ENCODE results near the gene KAT8.
A peak's percentile ranks its signal among the peaks of the same experiment; 100 is the strongest.
"Not testable (repeated sequence)": the region's sequence is repeated elsewhere in the genome, so short reads cannot be mapped to it uniquely, and the experiment has no call there.

KAT8 gene

DNA sequence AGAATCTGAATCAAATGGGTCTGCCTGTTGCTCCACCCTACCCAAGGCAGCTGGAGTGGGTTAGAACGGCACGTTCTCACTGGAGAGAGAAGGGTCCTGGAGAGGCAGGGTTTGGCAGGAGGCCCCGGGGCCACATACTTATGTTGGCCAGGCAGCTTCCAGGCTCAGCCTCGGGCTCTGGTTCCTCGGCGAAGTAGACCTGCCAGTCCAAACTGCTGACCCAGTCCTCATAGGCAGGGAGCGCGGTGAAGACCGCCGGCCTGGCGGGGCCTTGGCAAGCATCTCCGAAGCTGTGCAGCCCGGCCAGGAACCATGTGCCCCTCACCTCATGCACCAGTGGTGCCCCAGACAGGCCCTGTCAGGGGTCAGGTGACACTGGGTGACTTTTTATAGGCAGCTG lies 33.5 kb upstream of the KAT8 start:
- DNase-seq (ENCODE audit: low spot score): no peak

DNA sequence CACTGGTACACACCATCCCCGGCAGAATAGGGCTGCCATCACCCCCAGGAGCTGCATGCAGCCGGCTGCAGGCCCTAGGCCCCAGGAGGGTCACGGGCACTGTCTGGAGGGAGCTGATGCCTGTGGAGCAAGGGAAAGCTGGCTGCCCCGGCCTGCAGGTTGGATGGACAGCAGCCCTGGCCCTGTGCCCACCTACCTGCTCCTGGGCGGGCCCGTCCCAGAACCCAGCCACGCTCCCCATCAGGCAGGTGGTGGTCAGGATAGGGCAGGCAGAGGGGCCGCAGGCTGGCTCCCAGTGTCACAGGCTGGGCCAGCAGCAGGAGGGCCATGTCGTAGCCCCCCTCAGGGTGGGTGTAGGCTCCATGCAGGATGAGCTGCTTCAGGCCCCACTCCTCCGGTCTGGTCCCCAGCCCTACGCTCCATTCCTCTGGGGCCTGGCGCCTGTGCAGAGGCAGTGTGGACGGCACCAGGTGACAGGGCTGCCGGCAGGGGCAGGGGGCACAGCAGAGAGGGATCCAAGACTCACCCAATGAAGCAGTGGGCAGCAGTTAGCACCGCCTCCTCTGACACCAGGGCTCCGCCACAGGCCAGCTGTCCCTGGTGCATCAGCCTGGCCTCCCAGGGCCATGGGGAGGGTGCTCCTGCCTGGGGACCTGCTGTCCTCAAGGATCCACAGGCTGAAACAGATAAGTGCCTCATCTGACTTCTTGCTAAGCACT lies 32.7 kb upstream of the KAT8 start:
- no peak for DNase-seq (ENCODE audit: low spot score)

DNA sequence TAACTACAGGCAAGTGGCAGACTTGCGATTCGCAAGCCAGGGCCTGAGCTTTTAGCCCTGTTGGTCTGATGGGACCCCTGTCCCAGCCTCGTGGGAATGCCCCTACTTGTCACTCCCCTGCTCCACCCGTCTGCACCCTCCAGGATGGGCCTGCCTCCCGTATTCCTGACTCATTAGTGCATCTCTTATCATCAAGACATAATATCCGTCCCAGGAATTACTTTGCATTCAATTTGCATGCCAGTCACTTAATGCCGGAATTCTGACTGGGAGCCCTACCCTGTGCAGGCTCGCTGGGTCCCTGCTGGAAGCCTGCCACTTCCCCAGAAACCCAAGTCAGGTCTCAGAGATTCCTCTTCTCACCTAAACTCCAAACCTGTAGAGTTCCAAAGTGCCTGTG lies 32.1 kb upstream of the KAT8 start:
- DNase-seq (ENCODE audit: low spot score): no peak

DNA sequence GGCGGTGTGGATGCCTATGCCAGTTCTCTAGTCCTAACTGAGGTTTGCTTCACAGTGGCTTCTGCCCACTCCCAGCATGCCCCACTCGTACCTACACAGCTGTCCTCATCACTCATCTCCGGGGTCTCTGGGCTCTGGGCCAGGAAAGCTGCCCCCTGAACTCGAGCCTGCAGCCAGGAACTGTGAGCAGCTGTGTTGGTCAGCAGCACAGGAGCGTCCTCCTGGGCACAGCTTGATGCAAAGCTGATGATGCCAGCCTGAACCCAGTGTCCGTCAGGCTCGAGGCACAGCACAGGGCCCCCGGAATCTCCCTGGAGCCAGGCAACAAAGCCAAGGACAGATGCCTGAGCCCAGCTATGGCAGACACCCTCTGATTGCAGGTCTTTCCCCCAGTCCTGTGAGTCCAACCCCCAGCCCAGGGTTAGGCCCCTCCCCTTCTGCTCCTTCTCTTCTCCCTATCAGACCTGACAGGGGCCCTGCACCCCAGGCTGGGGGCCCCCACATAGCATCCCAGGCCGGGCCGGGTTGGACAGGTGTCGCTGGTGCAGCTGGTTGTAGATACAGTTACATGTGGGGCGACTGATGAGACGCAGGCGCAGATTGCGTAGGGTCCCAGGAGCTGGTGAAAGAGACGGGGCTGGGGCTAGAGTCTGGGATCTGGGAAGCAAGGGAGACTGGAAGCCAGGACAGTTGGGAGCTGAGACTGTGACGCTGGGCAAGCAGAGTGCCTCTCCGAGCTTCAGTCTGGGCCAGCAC lies 31.4 kb upstream of the KAT8 start:
- no peak for DNase-seq (ENCODE audit: low spot score)

DNA sequence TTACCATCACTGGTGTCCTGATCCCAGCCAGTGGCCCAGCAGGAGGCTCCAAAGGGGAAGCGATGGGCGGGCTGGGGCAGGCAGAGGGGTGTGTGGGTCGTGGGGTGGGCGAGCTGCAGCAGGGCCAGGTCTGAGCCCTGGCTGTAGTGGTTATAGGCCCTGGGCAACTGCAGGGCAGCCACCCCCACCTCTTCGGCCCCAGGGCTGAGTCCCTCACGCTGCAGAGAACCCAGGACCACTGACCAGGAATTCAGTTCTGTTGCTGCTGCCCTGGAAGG lies 30.9 kb upstream of the KAT8 start:
- no peak for DNase-seq (ENCODE audit: low spot score)

DNA sequence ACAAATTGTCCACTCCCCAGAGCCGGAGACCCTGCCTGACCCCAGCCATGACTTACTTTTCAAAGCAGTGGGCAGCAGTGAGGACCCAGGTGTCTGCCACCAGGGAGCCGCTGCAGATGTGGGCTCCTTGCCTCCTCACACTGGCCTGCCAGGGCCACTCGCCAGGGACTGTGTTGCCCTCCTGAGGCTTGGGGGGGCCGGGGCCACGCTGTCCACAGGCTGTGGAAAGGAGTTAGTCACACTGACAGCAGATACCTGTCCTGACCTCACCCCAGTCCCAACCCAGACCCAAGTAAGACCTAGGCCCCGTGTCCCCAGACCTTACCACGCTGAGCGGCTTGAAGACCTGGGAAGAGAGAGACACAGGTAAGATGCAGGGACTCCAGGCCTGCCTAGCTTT lies 30.0 kb upstream of the KAT8 start:
- DNase-seq (ENCODE audit: low spot score): no peak

DNA sequence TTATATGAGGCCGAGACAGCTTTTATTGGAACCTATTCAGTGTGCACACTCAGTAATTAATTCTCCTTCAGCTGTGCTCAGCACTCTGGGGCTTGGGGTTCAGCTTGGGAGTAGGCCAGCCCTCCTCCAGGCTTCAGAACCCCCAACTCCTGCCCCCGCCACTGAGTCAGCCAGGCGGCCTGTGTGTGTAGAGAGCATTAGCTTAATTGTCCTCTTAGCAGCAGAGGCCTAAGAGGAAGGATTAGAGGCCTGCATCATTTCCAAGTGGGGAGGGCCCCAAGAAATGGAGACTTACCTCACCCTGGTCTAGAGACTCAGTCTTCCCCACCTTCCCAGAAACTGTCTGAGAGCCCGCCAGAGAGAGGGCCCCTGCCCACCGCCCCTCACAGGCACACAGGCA lies 29.5 kb upstream of the KAT8 start:
- no peak for DNase-seq (ENCODE audit: low spot score)

DNA sequence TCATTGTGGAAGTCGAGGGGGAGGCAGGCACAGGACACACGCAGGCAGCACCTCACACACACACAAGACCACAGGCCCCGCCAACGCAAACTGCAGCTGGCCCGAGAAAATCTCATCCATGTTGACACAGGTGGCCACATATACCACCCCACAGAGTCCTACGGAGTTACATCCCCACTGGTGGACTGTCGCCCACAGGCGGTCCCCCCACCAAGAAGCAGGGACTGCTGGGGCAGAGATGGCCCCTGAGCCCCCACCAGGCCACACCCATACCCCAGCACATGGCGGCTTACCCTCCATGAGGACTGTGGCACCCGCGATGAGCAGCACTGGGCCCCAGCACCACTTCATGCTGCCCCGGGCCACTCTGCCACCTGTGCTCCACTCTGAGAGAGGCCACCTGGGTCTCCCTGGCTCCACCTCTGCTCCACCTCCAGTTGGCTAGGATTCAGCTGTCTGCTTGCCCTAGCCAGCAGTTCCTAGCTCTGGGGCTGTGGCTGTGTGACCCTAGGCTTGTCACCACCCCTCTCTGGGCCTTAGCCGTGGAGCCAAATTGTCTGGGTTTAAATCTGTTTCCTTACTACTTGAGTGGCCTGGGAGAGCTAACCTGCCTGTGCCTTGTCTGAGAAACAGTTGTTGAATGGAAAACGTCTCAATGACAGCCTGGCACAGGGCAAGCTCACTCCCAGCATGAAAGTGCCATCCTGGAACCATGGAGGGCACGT lies 28.8 kb upstream of the KAT8 start, which contains the start of gene PRSS53:
PRSS53 (minus strand) TSS at position 485 of the 725 bp plus-strand sequence; CDS start at position 351, 134 bp downstream.
- no peak for DNase-seq (ENCODE audit: low spot score)

DNA sequence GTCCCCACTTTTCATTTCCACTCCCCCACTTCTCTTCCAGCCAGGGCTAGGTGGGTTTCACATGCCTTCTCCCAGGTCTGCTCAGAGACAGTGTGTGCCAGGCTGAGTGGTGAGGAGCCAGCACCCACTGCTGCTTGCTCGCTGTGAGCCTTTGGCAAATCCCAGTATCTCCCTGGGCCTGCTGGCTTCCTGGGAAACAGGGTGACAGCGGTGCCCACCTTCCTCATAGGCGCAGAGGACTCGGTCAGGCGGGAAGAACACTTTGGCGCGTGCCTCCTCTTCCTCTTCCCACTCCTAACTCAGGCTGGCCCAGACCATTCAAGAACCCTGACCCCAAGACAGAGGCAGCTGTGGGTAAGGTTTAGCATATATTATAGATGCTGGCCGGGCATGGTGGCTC lies 28.3 kb upstream of the KAT8 start:
- no peak for DNase-seq (ENCODE audit: low spot score)

DNA sequence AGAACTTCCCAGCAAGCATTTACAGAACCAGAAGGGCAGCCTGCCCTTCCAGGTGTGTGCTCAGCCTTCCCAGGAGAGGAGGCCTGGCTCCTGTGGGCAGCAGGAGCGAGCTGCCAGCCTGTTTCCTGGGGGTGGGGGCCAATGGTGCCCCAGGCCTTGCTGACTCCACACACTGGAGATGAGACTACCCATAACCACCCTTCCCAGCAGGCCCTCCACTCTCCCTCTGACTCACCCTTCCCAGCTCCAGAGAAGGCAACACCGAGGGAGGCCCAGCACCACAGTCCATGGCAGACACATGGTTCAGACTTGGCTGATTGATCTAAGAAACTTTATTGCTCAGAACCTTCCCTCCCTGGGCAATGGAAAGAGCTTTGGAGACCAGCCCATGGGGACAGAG lies 26.9 kb upstream of the KAT8 start:
- DNase-seq (ENCODE audit: low spot score): no peak

DNA sequence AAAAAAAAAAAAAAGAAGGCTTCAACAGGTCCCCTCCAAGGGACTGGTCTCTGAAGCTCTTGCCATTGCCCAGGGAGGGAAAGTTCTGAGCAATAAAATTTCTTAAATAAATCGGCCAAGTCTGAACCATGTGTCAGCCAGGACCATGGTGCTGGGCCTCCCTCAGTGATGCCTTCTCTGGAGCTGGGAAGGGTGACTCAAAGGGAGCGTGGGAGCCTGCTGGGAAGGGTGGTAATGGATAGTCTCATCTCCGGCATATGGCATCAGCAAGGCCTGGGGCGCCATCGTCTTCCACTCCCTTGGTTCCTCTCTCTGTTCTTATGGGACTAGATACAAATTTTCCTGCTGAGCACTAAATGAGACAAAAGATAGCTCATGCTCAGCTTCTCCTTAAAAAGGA lies 25.1 kb upstream of the KAT8 start:
- DNase-seq (ENCODE audit: low spot score): no peak

DNA sequence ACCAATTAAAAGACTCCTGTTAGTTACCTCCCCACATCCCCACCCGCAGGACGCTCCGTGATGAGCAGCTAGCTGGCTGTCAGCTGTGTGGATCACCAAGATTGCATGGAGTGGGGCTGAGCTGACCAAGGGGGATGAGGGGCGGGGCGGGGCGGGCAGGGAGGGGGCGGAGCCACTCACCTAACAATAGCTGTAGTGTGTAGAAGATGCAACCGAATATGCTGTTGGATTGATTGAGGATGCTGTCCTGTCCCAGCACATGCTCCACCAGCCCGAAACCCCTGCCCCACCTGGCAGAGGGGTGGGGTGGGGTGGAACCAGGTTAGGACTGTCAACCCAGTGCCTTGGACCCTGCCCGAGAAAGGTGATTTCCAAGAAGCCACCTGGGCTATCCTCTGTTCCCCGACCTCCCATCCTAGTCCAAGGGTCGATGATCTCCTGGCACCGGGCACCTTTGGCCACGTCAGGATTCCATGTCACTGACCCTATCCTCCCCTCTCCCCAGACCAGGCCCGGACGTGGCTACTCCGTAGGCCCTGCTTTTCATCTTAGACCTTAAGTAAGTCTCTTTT lies 24.2 kb upstream of the KAT8 start:
- DNase-seq (ENCODE audit: low spot score): peak; percentile 50

DNA sequence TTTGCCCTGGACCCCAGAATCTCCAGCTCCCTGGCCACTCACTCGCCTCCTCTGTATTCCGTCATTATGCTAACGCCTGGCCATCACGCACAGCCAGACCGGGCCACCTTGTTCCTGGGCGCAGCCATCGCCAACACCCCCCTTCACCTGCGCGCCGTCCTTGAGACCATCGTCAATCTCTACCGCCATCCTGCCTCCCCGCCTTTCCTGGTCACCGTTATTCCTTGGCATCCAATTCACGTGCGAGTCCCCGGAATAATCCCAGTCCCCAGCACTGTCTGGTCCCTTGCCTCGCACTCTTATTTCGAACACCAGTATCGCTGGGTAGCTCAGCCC lies 23.4 kb upstream of the KAT8 start:
- no peak for DNase-seq (ENCODE audit: low spot score)

DNA sequence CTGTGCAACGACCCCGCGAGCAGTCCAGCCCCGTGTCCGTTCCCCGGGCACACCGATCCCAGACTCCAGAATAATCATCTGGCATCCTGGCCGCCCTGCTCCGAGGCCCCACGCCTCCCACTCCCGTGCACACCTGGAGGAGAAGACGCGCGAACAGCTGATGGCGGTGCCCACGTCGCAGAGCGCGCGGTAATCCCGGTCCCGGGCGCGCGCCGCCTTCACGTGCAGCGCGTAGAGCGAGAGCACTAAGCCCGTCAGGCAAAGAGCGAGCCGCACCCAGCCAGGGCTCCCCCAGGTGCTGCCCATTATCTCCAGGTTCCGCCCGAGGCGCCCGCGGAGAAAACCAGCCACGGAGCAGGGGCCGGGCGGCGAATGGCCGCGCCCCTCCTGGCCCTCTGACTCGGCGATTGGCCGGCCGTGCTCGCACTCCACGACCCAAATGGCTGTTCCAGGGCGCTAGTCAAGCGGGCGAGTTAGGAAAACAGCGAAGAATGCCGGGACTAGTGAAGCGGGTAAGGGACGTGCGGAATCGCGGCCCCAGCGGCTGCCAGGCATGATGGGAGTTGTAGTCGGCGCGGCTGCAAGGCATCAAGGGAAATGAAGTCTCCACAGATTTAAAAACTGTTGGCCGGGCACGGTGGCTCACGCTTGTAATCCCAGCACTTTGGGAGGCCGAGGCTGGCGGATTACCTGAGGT lies 22.9 kb upstream of the KAT8 start, which contains the start of gene VKORC1:
VKORC1 (minus strand) TSS at position 374 of the 697 bp plus-strand sequence; CDS start at position 306, 68 bp downstream.
- peak; percentile 98 for DNase-seq (ENCODE audit: low spot score)

DNA sequence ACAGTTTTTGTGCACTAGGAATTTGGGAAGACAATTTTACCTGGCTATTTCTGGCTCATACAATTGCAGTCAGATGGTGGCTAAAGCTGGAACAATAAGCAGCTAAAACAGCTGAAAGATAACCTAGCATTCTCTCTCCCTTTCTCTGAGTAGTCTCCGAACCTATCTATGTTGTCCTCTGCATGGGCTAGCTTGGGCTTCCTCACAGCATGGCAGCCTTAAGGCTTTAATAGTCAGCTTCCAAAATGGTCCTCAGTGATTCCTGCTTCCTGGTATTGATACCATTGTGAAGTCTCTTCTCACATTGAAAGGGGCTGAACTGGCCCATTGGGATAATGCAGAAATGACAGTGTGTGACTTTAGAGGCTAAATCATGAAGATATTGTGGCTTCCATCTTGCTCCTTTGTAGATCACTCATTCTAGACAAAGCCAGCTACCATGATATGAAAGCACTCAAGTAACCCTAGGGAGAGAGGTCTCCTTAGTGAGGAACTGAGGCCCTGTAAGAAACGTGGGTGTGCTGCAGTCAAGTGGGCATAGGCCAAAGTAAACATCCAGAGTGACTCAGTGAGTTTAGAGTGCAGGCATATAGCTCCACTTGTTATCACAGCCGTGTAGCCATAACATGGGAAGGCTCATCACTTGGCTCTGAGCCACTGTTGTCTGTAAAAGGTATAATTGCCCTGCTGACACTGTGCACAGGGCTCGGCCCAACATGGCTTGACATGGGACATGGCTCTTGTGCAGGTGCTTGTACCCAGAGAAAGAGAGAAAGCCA lies 17.4 kb upstream of the KAT8 start:
- no peak for DNase-seq (ENCODE audit: low spot score)

DNA sequence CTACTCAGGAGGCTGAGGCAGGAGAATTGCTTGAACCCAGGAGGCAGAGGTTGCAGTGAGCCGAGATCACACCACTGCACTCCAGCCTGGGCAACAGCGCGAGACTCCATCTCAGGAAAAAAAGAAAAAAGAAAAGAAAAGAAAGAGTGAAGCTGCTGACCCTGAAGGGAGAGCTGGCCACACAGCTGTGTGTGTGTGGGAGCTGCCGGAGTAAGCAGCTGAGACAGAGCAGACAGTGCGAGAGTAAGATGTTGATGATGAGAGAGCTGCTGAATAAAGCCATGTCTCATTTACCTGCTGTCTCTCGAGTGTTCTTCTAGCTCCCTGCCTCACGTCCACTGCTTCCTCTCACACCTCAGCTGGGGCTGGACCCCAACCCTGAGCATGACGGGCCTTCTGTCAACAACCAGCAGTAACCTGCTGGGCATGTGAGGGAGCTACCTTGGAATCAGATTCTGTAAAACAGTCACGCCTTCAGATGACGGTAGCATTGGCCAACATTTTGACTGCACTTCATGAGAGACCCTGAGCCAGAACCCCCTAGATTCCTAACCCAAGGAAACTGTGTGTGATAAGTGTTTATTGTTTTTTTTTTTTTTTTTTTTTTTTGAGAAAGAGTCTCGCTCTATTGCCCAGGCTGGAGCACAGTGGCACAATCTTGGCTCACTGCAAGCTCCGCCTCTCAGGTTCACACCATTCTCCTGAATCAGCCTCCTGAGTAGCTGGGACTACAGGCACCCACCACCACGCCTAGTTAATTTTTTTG lies 16.4 kb upstream of the KAT8 start:
- not testable (repeated sequence) for DNase-seq (ENCODE audit: low spot score)

DNA sequence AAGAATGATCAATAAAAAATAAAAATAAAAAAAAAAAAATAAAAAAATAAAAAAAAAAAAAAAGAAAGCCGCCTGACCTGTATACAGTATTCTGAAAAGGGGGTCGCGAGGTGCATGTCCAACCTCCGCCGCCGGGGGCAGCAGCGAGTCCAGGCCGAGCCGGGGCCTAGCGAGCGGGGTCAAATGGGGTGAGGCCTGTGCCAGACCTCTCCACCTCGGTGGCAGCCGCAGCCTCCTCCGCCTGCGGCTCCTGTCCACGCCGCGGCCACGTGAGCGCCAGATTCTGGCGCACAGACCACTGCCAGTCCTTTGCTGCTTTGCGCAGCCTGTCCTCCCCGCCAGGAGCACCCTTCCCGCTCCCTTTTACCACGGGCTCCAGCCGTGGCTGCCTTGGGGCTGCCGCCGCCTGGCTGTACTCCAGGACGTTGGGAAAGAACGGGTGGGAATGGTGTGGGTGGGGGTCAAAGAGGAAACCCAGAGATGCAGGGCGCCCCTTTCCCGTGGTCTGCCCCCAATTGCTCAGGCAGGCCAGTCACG lies 11.7 kb upstream of the KAT8 start:
- peak; percentile 74 for DNase-seq (ENCODE audit: low spot score)

DNA sequence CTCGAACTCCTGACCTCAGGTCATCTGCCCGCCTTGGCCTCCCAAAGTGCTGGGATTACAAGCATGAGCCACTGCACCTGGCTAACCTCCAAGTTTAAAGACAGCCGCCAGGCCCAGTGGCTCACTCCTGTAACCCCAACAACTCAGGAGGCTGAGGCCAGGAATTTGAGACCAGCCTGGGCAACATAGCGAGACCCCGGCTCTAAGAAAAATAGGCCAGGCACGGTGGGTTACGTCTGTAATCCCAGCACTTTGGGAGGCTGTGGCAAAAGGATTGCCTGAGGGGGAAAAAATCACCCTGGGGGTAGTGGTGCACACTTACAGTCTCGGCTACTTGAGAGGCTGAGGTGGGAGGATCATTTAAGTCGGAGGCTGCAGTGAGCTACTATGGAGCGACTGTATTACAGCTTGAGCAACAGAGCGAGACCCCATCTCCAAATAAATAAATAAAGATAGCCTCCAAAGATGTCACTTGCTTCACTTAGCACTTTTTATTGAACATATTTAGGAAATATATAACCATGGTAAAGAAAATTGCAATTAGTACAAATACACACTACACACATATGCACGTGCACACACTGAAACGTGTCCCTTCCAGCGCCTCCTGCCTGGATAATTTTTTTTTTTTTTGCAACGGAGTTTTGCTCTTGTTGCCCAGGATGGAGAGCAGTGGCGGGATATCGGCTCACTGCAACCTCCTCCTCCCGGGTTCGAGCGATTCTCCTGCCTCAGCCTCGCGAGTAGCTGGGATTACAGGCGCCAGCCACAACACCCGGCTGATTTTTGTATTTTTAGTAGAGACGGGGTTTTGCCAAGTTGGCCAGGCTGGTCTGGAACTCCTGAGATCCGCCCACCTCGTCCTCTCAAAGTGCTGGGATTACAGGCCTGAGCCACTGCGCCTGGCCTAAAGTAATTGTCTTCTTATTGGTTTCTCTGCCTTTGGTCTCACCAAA lies 10.7 kb upstream of the KAT8 start:
- DNase-seq (ENCODE audit: low spot score): no peak

DNA sequence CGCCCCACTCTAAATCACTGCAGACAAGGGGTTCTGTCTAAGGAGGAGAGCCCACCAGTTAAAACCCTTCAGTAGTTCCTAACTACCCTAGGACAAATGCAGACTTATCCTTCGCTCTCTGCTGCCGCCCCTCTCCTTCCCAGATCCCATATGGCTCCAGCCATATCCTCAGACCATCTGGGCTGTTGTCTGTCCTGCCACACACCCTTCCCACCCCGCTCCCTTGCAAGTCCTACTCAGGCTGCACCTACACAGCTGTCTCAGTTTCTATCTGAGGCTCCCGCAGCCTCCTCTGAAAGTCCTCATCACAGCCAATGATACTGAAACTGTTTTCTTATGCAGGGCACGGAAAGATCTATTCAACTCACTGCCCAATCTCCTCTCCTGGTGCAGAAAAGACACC lies 10.0 kb upstream of the KAT8 start:
- DNase-seq (ENCODE audit: low spot score): no peak
